ENCODE results near the gene USP2. TPM values are rescaled to one million over a fixed set of nuclear protein-coding genes. Genes with fewer than 3 reads are reported as not detected.

The USP2 gene
- total RNA-seq, 1 experiment from 2014 or later: 3.1 TPM

- Histone ChIP-seq H3K4me1 (ENCODE audit: control insufficient read depth, insufficient read depth, low read length) (peaks cover 40% of the 10 kb centered on the region), H3K4me3 (ENCODE audit: low read depth in 2 of 2, low read length in 2 of 2) (peak within 1 kb of the TSS; percentile 84 to 95), H3K36me3 (ENCODE audit: control insufficient read depth, insufficient read depth, low read length) (no peaks in the 10 kb centered on the region), H3K27ac (ENCODE audit: low read length) (peak within 1 kb of the TSS; percentile 98), H3K27me3 (ENCODE audit: control insufficient read depth, insufficient read depth, low read length) (no peaks in the 10 kb centered on the region), H3K9me3 (ENCODE audit: control insufficient read depth, insufficient read depth, low read depth, low read length) (no peaks in the 10 kb centered on the region)
- CTCF ChIA-PET: interaction anchor here (0.5 to 2.1 kb wide), 5 partner anchors 10 to 344 kb away, joined by 3 to 6 read pairs (median 3); no protein-coding TSS in a partner anchor
- peak; percentile 85 for ATAC-seq
- BruUV-seq (replicated peaks): TSS peak; percentile 91
- in situ Hi-C loops (cut with HindIII; ENCODE audit: low pct_unique_long_range_greater_than_20kb, low sequenced_read_pairs) (no loop called here), intact Hi-C loops (cut with micrococcal nuclease; ENCODE audit: unreplicated experiment) (no loop called here)
- peak; percentile 94 for DNase-seq (ENCODE audit: low read depth, low spot score)
- TF ChIP-seq, protein P1, sequence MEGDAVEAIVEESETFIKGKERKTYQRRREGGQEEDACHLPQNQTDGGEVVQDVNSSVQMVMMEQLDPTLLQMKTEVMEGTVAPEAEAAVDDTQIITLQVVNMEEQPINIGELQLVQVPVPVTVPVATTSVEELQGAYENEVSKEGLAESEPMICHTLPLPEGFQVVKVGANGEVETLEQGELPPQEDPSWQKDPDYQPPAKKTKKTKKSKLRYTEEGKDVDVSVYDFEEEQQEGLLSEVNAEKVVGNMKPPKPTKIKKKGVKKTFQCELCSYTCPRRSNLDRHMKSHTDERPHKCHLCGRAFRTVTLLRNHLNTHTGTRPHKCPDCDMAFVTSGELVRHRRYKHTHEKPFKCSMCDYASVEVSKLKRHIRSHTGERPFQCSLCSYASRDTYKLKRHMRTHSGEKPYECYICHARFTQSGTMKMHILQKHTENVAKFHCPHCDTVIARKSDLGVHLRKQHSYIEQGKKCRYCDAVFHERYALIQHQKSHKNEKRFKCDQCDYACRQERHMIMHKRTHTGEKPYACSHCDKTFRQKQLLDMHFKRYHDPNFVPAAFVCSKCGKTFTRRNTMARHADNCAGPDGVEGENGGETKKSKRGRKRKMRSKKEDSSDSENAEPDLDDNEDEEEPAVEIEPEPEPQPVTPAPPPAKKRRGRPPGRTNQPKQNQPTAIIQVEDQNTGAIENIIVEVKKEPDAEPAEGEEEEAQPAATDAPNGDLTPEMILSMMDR (IDR thresholded peaks at IDR 0.05): no peak
- no peak; a peak in 1 of 4 replicates for TF ChIP-seq REST (IDR thresholded peaks at IDR 0.05; ENCODE audit: insufficient read depth in 1 of 2, low read depth in 2 of 2, low read length in 1 of 2)
- TF ChIP-seq TCF7L2 (IDR thresholded peaks at IDR 0.05; ENCODE audit: low read depth, low read length): peak; percentile 50; the same call in 1 of the 2 replicates
- TF ChIP-seq SIN3A (IDR thresholded peaks at IDR 0.05; ENCODE audit: borderline replicate concordance, insufficient read depth, low read depth, low read length): 0 out of 2 replicates have a peak, but pooled peaks have one; percentile 46
- peak; percentile 90 for TF ChIP-seq POLR2AphosphoS5 (IDR thresholded peaks at IDR 0.05; ENCODE audit: low read depth, low read length)
- POLR2A ChIA-PET: interaction anchor here (0.6 kb wide), 1 partner anchor 301 kb away, joined by 10 read pairs; no protein-coding TSS in a partner anchor
Observed at GRCh38 chr11:119334174-119334930, 47.1 kb downstream of the USP2 start, which contains the start of gene RNF26. Gene RNF26 (plus strand): TSS chr11:119334527. CDS start chr11:119335123, 596 bp downstream.

DNA sequence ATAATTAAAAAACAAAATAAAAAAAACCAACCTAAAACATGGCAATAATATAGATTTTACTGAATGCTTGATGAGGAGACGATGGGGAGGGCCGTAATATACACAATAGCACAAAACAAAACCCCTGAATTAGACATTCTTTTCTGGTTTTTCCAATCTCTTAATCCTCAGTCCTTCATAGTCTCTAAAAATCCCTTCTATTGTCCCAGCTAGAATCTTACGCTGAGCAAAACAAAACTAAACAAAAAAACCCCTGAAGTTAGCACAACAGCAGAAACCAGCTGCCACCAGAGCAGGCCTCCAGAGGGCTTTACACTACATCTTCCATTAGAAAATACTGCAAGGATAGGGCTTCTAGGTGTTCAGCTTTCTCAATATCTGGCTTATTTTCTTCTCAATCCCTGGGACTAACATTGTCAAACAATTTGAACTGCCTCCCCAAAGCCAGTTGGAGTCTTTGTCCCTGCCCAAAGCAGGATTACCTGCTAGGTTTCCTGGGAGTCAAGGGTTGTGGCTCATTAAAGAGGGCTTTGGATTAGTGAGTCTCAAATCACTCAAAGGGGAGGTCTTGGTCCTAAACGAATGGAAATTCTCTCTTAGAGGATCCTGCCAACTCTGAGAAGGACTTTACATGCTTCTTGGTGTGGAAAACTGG is 49.3 kb downstream of the USP2 start:
- Histone ChIP-seq H3K27me3 (ENCODE audit: control insufficient read depth, insufficient read depth, low read length) (no peaks in the 10 kb centered on the region), H3K4me1 (ENCODE audit: control insufficient read depth, insufficient read depth, low read length) (peaks cover 20% of the 10 kb centered on the region), H3K36me3 (ENCODE audit: control insufficient read depth, insufficient read depth, low read length) (no peaks in the 10 kb centered on the region), H3K4me3 (ENCODE audit: low read depth in 2 of 2, low read length in 2 of 2) (no peak overlapping the region), H3K27ac (ENCODE audit: low read length) (peak overlapping the region; percentile 2; the same call in 1 of the 2 replicates), H3K9me3 (ENCODE audit: control insufficient read depth, insufficient read depth, low read depth, low read length) (no peaks in the 10 kb centered on the region)
- in situ Hi-C loops (cut with HindIII; ENCODE audit: low pct_unique_long_range_greater_than_20kb, low sequenced_read_pairs) (no loop called here), intact Hi-C loops (cut with micrococcal nuclease; ENCODE audit: unreplicated experiment) (no loop called here)
- no TSS peak for BruUV-seq (replicated peaks)
- no peak for ATAC-seq
- ChIA-PET CTCF (no interaction called here), POLR2A (no interaction called here)
- TF ChIP-seq REST (IDR thresholded peaks at IDR 0.05; ENCODE audit: insufficient read depth in 1 of 2, low read depth in 2 of 2, low read length in 1 of 2) (no peak), SIN3A (IDR thresholded peaks at IDR 0.05; ENCODE audit: borderline replicate concordance, insufficient read depth, low read depth, low read length) (no peak), TCF7L2 (IDR thresholded peaks at IDR 0.05; ENCODE audit: low read depth, low read length) (no peak), POLR2AphosphoS5 (IDR thresholded peaks at IDR 0.05; ENCODE audit: low read depth, low read length) (no peak)
- TF ChIP-seq, protein P1 (IDR thresholded peaks at IDR 0.05): no peak
- no peak for DNase-seq (ENCODE audit: low read depth, low spot score)

All from Panc1 (cell line).